NCI-H2227 treated with DMSO at 0.1 percent for 48 hours (cell line): ENCODE measurements around the gene AVL9.
"Not testable (repeated sequence)": the region's sequence is repeated elsewhere in the genome, so short reads cannot be mapped to it uniquely, and the experiment has no call there.

ENCODE experiments used
- DNase-seq: peaks from one replicate; lab custom pipeline; 2025; lab: John Stamatoyannopoulos, UW

The AVL9 gene

GRCh38 chr7:32587411-32587948 lies 92.2 kb downstream of the AVL9 start:
- DNase-seq, result no peak

GRCh38 chr7:32588657-32589056 lies 93.4 kb downstream of the AVL9 start:
- DNase-seq, result no peak

GRCh38 chr7:32591938-32592337 lies 96.6 kb downstream of the AVL9 start:
- no peak for DNase-seq

- no peak for DNase-seq
Measured at GRCh38 chr7:32592701-32593100, 97.4 kb downstream of the AVL9 start.

- no peak for DNase-seq
Measured at GRCh38 chr7:32594965-32595490, 99.7 kb downstream of the AVL9 start.

- DNase-seq, result not testable (repeated sequence)
Measured at GRCh38 chr7:32601196-32601595, 105.9 kb downstream of the AVL9 start.

GRCh38 chr7:32602470-32602869 lies 107.2 kb downstream of the AVL9 start:
- DNase-seq, result no peak

GRCh38 chr7:32603492-32603891 lies 108.2 kb downstream of the AVL9 start:
- not testable (repeated sequence) for DNase-seq

- not testable (repeated sequence) for DNase-seq
Measured at GRCh38 chr7:32604047-32604446, 108.8 kb downstream of the AVL9 start.

- DNase-seq, result no peak
Measured at GRCh38 chr7:32605032-32605431, 109.7 kb downstream of the AVL9 start.

GRCh38 chr7:32609463-32609862 lies 114.2 kb downstream of the AVL9 start:
- DNase-seq, result no peak

- no peak for DNase-seq
Measured at GRCh38 chr7:32611201-32612099, 116.2 kb downstream of the AVL9 start.

GRCh38 chr7:32616625-32617024 lies 121.3 kb downstream of the AVL9 start:
- DNase-seq, result no peak

- no peak for DNase-seq
Measured at GRCh38 chr7:32618470-32618869, 123.2 kb downstream of the AVL9 start.

- DNase-seq, result no peak
Measured at GRCh38 chr7:32618987-32619386, 123.7 kb downstream of the AVL9 start.

- not testable (repeated sequence) for DNase-seq
Measured at GRCh38 chr7:32619416-32619815, 124.1 kb downstream of the AVL9 start.

- no peak for DNase-seq
Measured at GRCh38 chr7:32631021-32631420, 135.7 kb downstream of the AVL9 start.

GRCh38 chr7:32631590-32632497 lies 136.6 kb downstream of the AVL9 start:
- DNase-seq, result not testable (repeated sequence)

- DNase-seq, result not testable (repeated sequence)
Measured at GRCh38 chr7:32633446-32633845, 138.2 kb downstream of the AVL9 start.

GRCh38 chr7:32634798-32635393 lies 139.6 kb downstream of the AVL9 start:
- DNase-seq, result not testable (repeated sequence)

- not testable (repeated sequence) for DNase-seq
Measured at GRCh38 chr7:32636725-32637462, 141.6 kb downstream of the AVL9 start.
